ENCODE results near the gene FOCAD.

The FOCAD gene

GRCh38 chr9:21030389-21031035 is 346.5 kb downstream of the FOCAD start:
- Histone ChIP-seq H3K23ac (ENCODE audit: low read depth, low read length, poor library complexity) (no peak overlapping the region), H3K4me2 (ENCODE audit: insufficient read depth, low read length, poor library complexity, severe bottlenecking) (peak overlapping the region; percentile 61), H3K79me1 (ENCODE audit: low read depth, low read length) (no peaks in the 10 kb centered on the region), H3K4ac (ENCODE audit: low read length) (no peak overlapping the region), H3K27ac (replicated peaks; ENCODE audit: low read length) (no peak overlapping the region), H2BK15ac (ENCODE audit: low read length) (no peak overlapping the region), H3K18ac (ENCODE audit: low read length) (no peak overlapping the region), H2BK12ac (ENCODE audit: low read length) (no peak overlapping the region), H2AFZ (ENCODE audit: low read length) (peak overlapping the region; percentile 56), H3K4me1 (ENCODE audit: control insufficient read depth in 2 of 2, insufficient read depth in 1 of 2, low read depth in 1 of 2, low read length in 2 of 2) (peaks cover 8 to 9% of the 10 kb centered on the region in 2 donors), H3K9me3 (replicated peaks in 1 of 2; ENCODE audit: control insufficient read depth in 2 of 2, insufficient read depth in 1 of 2, low read depth in 1 of 2, low read length in 2 of 2) (no peaks in the 10 kb centered on the region), H2BK120ac (ENCODE audit: low read depth, low read length) (no peak overlapping the region), H3K14ac (ENCODE audit: low read length) (no peak overlapping the region), H2BK5ac (ENCODE audit: low read length) (no peak overlapping the region), H4K91ac (ENCODE audit: low read depth, low read length, poor library complexity) (no peak overlapping the region), H3K36me3 (replicated peaks in 1 of 2; ENCODE audit: control insufficient read depth in 2 of 2, insufficient read depth in 2 of 2, low read length in 2 of 2) (no peaks in the 10 kb centered on the region), H3K9ac (ENCODE audit: low read depth, low read length, poor library complexity) (no peak overlapping the region), H3K4me3 (ENCODE audit: low read length in 2 of 2) (no peak overlapping the region), H2AK5ac (ENCODE audit: low read depth, low read length) (no peak overlapping the region), H3K27me3 (ENCODE audit: control insufficient read depth in 3 of 3, insufficient read depth in 3 of 3, low read depth in 1 of 3, low read length in 3 of 3) (no peaks in the 10 kb centered on the region), H4K8ac (ENCODE audit: low read depth, low read length) (no peak overlapping the region)
- no CpG with 5 or more reads among the region's 5 CpGs for WGBS, 2 donors (ENCODE audit: extremely low coverage in 2 of 2, insufficient read length in 2 of 2, insufficient replicate concordance in 1 of 2)
- DNase-seq (ENCODE audit: low spot score) = no peak

GRCh38 chr9:21031091-21031807 is 347.2 kb downstream of the FOCAD start, which contains the start of gene HACD4:
HACD4 (minus strand) TSS chr9:21031640; CDS start chr9:21031590, 50 bp downstream.
- Histone ChIP-seq H3K27ac (replicated peaks; ENCODE audit: low read length) (no peak within 1 kb of the TSS), H3K79me1 (ENCODE audit: low read depth, low read length) (no peaks in the 10 kb centered on the region), H2AK5ac (ENCODE audit: low read depth, low read length) (peak within 1 kb of the TSS; percentile 79), H2AFZ (ENCODE audit: low read length) (peak within 1 kb of the TSS; percentile 56), H3K4me2 (ENCODE audit: insufficient read depth, low read length, poor library complexity, severe bottlenecking) (peak within 1 kb of the TSS; percentile 61), H2BK12ac (ENCODE audit: low read length) (no peak within 1 kb of the TSS), H3K23ac (ENCODE audit: low read depth, low read length, poor library complexity) (no peak within 1 kb of the TSS), H4K91ac (ENCODE audit: low read depth, low read length, poor library complexity) (no peak within 1 kb of the TSS), H4K8ac (ENCODE audit: low read depth, low read length) (no peak within 1 kb of the TSS), H3K4ac (ENCODE audit: low read length) (no peak within 1 kb of the TSS), H3K18ac (ENCODE audit: low read length) (peak within 1 kb of the TSS; percentile 86), H3K27me3 (ENCODE audit: control insufficient read depth in 3 of 3, insufficient read depth in 3 of 3, low read depth in 1 of 3, low read length in 3 of 3) (no peaks in the 10 kb centered on the region), H3K9me3 (replicated peaks in 1 of 2; ENCODE audit: control insufficient read depth in 2 of 2, insufficient read depth in 1 of 2, low read depth in 1 of 2, low read length in 2 of 2) (no peaks in the 10 kb centered on the region), H3K4me1 (ENCODE audit: control insufficient read depth in 2 of 2, insufficient read depth in 1 of 2, low read depth in 1 of 2, low read length in 2 of 2) (peaks cover 8 to 9% of the 10 kb centered on the region in 2 donors), H3K4me3 (ENCODE audit: low read length in 2 of 2) (peak within 1 kb of the TSS in 1 of 2 donors; percentile 69), H3K36me3 (replicated peaks in 1 of 2; ENCODE audit: control insufficient read depth in 2 of 2, insufficient read depth in 2 of 2, low read length in 2 of 2) (no peaks in the 10 kb centered on the region), H2BK5ac (ENCODE audit: low read length) (no peak within 1 kb of the TSS), H3K9ac (ENCODE audit: low read depth, low read length, poor library complexity) (peak within 1 kb of the TSS; percentile 34), H3K14ac (ENCODE audit: low read length) (no peak within 1 kb of the TSS), H2BK120ac (ENCODE audit: low read depth, low read length) (no peak within 1 kb of the TSS), H2BK15ac (ENCODE audit: low read length) (peak within 1 kb of the TSS; percentile 86)
- WGBS, 2 donors (ENCODE audit: extremely low coverage in 2 of 2, insufficient read length in 2 of 2, insufficient replicate concordance in 1 of 2) = no CpG with 5 or more reads among the region's 46 CpGs
- peak; percentile 23 for DNase-seq (ENCODE audit: low spot score)

GRCh38 chr9:21031808-21032183 is 347.7 kb downstream of the FOCAD start:
- WGBS, 2 donors (ENCODE audit: extremely low coverage in 2 of 2, insufficient read length in 2 of 2, insufficient replicate concordance in 1 of 2) = no CpG with 5 or more reads among the region's 22 CpGs
- H3K14ac ChIP-seq (ENCODE audit: low read length) = no peak overlapping the region
- H3K27ac ChIP-seq (replicated peaks; ENCODE audit: low read length) = no peak overlapping the region

GRCh38 chr9:21037278-21037677 is 353.2 kb downstream of the FOCAD start:
- no peak overlapping the region for H3K4me2 ChIP-seq (ENCODE audit: insufficient read depth, low read length, poor library complexity, severe bottlenecking)

More at GRCh38 chr9:21031808-21032183, 347.7 kb downstream of the FOCAD start:
- Histone ChIP-seq H2AFZ (ENCODE audit: low read length) (no peak overlapping the region), H4K91ac (ENCODE audit: low read depth, low read length, poor library complexity) (no peak overlapping the region), H2BK12ac (ENCODE audit: low read length) (no peak overlapping the region), H2BK5ac (ENCODE audit: low read length) (no peak overlapping the region), H3K79me1 (ENCODE audit: low read depth, low read length) (no peaks in the 10 kb centered on the region), H2AK5ac (ENCODE audit: low read depth, low read length) (peak overlapping the region; percentile 79), H2BK15ac (ENCODE audit: low read length) (peak overlapping the region; percentile 86), H3K4ac (ENCODE audit: low read length) (no peak overlapping the region), H3K4me1 (ENCODE audit: control insufficient read depth in 2 of 2, insufficient read depth in 1 of 2, low read depth in 1 of 2, low read length in 2 of 2) (peaks cover 8 to 12% of the 10 kb centered on the region in 2 donors), H3K9me3 (replicated peaks in 1 of 2; ENCODE audit: control insufficient read depth in 2 of 2, insufficient read depth in 1 of 2, low read depth in 1 of 2, low read length in 2 of 2) (no peaks in the 10 kb centered on the region), H3K23ac (ENCODE audit: low read depth, low read length, poor library complexity) (no peak overlapping the region), H3K4me2 (ENCODE audit: insufficient read depth, low read length, poor library complexity, severe bottlenecking) (peak overlapping the region; percentile 61), H3K4me3 (ENCODE audit: low read length in 2 of 2) (peak overlapping the region in 1 of 2 donors; percentile 69), H3K27me3 (ENCODE audit: control insufficient read depth in 3 of 3, insufficient read depth in 3 of 3, low read depth in 1 of 3, low read length in 3 of 3) (no peaks in the 10 kb centered on the region), H3K36me3 (replicated peaks in 1 of 2; ENCODE audit: control insufficient read depth in 2 of 2, insufficient read depth in 2 of 2, low read length in 2 of 2) (no peaks in the 10 kb centered on the region), H4K8ac (ENCODE audit: low read depth, low read length) (no peak overlapping the region), H3K9ac (ENCODE audit: low read depth, low read length, poor library complexity) (peak overlapping the region; percentile 34), H2BK120ac (ENCODE audit: low read depth, low read length) (no peak overlapping the region), H3K18ac (ENCODE audit: low read length) (peak overlapping the region; percentile 86)
- no peak for DNase-seq (ENCODE audit: low spot score)

More at GRCh38 chr9:21037278-21037677, 353.2 kb downstream of the FOCAD start:
- Histone ChIP-seq H3K79me1 (ENCODE audit: low read depth, low read length) (no peaks in the 10 kb centered on the region), H2BK12ac (ENCODE audit: low read length) (no peak overlapping the region), H2AFZ (ENCODE audit: low read length) (no peak overlapping the region), H3K9ac (ENCODE audit: low read depth, low read length, poor library complexity) (no peak overlapping the region), H2BK5ac (ENCODE audit: low read length) (no peak overlapping the region), H3K14ac (ENCODE audit: low read length) (no peak overlapping the region), H2BK15ac (ENCODE audit: low read length) (no peak overlapping the region), H3K18ac (ENCODE audit: low read length) (no peak overlapping the region), H3K27ac (replicated peaks; ENCODE audit: low read length) (no peak overlapping the region), H2BK120ac (ENCODE audit: low read depth, low read length) (no peak overlapping the region), H2AK5ac (ENCODE audit: low read depth, low read length) (no peak overlapping the region), H3K4me3 (ENCODE audit: low read length in 2 of 2) (no peak overlapping the region), H3K27me3 (ENCODE audit: control insufficient read depth in 3 of 3, insufficient read depth in 3 of 3, low read depth in 1 of 3, low read length in 3 of 3) (no peaks in the 10 kb centered on the region), H3K36me3 (replicated peaks in 1 of 2; ENCODE audit: control insufficient read depth in 2 of 2, insufficient read depth in 2 of 2, low read length in 2 of 2) (no peaks in the 10 kb centered on the region), H3K9me3 (replicated peaks in 1 of 2; ENCODE audit: control insufficient read depth in 2 of 2, insufficient read depth in 1 of 2, low read depth in 1 of 2, low read length in 2 of 2) (no peaks in the 10 kb centered on the region), H4K8ac (ENCODE audit: low read depth, low read length) (no peak overlapping the region), H3K4me1 (ENCODE audit: control insufficient read depth in 2 of 2, insufficient read depth in 1 of 2, low read depth in 1 of 2, low read length in 2 of 2) (peaks cover 0 to 7% of the 10 kb centered on the region in 2 donors), H3K4ac (ENCODE audit: low read length) (no peak overlapping the region), H3K23ac (ENCODE audit: low read depth, low read length, poor library complexity) (no peak overlapping the region), H4K91ac (ENCODE audit: low read depth, low read length, poor library complexity) (no peak overlapping the region)
- no CpG with 5 or more reads among the region's 2 CpGs for WGBS, 2 donors (ENCODE audit: extremely low coverage in 2 of 2, insufficient read length in 2 of 2, insufficient replicate concordance in 1 of 2)
- DNase-seq (ENCODE audit: low spot score) = no peak

Measured in neuronal stem cell (in vitro differentiated cells).